Omental fat pad (tissue), 4 donors: ENCODE measurements around the gene GP1BB. TPM values are rescaled to one million over a fixed set of nuclear protein-coding genes. Genes with fewer than 3 reads are reported as not detected.

Source experiments
- ATAC-seq: fragments of 150-250 bp; one replicate; pipeline ENCODE4 v1.9.1; 2016; ENCODE audit warnings: mild to moderate bottlenecking, moderate library complexity; ENCODE audit not compliant: low FRiP score
- DNase-seq: peaks from one replicate; pipeline ENCODE4 v3.0.0-alpha.2; 2019; ENCODE audit warnings: low spot score
- CTCF ChIP-seq, 3 donors: fragments of 450-650 bp; IDR thresholded peaks; one replicate each; pipeline ENCODE4 v1.5.1; 2016 to 2017; ENCODE audit warnings: antibody characterized with exemption in 3 of 3, mild to moderate bottlenecking in 3 of 3, moderate library complexity in 2 of 3
- total RNA-seq, 4 donors: library from RNA; depleted of rRNA; stranded (reverse); fragments of >200 nt; gene quantifications; one replicate each; pipeline ENCODE4 v1.1.0, GENCODE V29; 2016

GP1BB gene
- total RNA-seq, 4 donors from 2014 or later, result 0.88 to 9.3 (median 1.4) TPM

GRCh38 chr22:19739911-19740449, 16.6 kb downstream of the GP1BB start:
- ATAC-seq (no peak), DNase-seq (no peak)
- no peak for TF ChIP-seq CTCF (IDR thresholded peaks at IDR 0.05)

GRCh38 chr22:19740586-19740985, 17.2 kb downstream of the GP1BB start:
- TF ChIP-seq CTCF (IDR thresholded peaks at IDR 0.05), result no peak
- DNase-seq (no peak), ATAC-seq (no peak)

- no peak for DNase-seq
- no peak for TF ChIP-seq CTCF (IDR thresholded peaks at IDR 0.05)
- ATAC-seq, result no peak
These were observed 17.7 kb downstream of the GP1BB start for GRCh38 chr22:19741053-19741452.

- DNase-seq, result no peak
- no peak for ATAC-seq
- no peak for TF ChIP-seq CTCF (IDR thresholded peaks at IDR 0.05)
These were observed 19.1 kb downstream of the GP1BB start for GRCh38 chr22:19742160-19743066.

GRCh38 chr22:19743081-19743480, 19.7 kb downstream of the GP1BB start:
- ATAC-seq, result no peak

GRCh38 chr22:19743651-19744050, 20.3 kb downstream of the GP1BB start:
- DNase-seq (no peak), ATAC-seq (no peak)
- no peak for TF ChIP-seq CTCF (IDR thresholded peaks at IDR 0.05)

More at GRCh38 chr22:19743081-19743480, 19.7 kb downstream of the GP1BB start:
- DNase-seq, result no peak
- no peak for TF ChIP-seq CTCF (IDR thresholded peaks at IDR 0.05)
